ENCODE measurements around the gene PTPRZ1.

The PTPRZ1 gene

GRCh38 chr7:121940918-121941317 lies 68.0 kb downstream of the PTPRZ1 start:
- in situ Hi-C loops (cut with MboI; ENCODE audit: low pct_unique_long_range_greater_than_20kb, low sequenced_read_pairs), result no loop called here
- DNase-seq, result no peak

DNA sequence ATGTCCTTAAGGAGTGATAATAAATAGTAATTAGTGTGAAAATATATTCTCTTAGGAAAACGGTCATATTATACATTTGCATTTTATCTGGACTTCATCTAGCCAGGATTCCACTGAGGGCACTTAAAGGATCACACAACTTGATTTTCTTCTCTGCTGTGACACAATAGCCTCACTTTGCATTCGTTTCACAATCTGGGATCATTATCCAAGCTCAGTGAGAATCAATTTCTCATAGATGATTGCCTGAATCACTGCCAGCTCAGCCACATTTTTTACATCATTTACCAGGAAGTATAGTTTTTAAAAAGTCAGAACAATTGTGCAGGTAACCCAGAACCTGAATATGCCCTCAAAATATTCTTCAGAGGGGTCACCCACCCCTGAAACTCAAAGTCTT lies 68.9 kb downstream of the PTPRZ1 start:
- in situ Hi-C loops (cut with MboI; ENCODE audit: low pct_unique_long_range_greater_than_20kb, low sequenced_read_pairs), result no loop called here
- no peak for DNase-seq

DNA sequence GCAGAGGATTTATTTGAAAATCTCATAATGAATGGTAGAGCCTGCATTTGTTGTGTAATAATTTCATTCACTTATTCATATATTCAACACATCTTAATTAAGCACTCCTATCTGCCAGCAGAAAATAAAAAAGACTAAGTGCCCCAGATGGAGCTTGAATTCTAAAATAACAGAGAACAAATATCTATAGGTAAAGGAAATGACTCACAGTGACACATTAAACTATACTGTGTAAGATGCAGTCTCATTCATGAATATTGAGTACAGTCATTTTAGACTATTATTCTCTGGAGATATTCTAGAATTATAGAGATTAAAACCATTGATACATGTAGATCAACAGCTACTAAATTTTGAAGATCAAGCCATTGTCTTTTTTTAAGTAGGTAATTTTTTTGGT lies 72.1 kb downstream of the PTPRZ1 start:
- DNase-seq, result no peak
- in situ Hi-C loops (cut with MboI; ENCODE audit: low pct_unique_long_range_greater_than_20kb, low sequenced_read_pairs), result no loop called here

GRCh38 chr7:121945480-121946236 lies 72.7 kb downstream of the PTPRZ1 start:
- no peak for DNase-seq
- in situ Hi-C loops (cut with MboI; ENCODE audit: low pct_unique_long_range_greater_than_20kb, low sequenced_read_pairs), result no loop called here

GRCh38 chr7:121953164-121953563 lies 80.2 kb downstream of the PTPRZ1 start:
- no peak for DNase-seq

GRCh38 chr7:121953601-121954000 lies 80.6 kb downstream of the PTPRZ1 start:
- DNase-seq, result no peak
- in situ Hi-C loops (cut with MboI; ENCODE audit: low pct_unique_long_range_greater_than_20kb, low sequenced_read_pairs), result no loop called here

More at GRCh38 chr7:121953164-121953563, 80.2 kb downstream of the PTPRZ1 start:
- in situ Hi-C loops (cut with MboI; ENCODE audit: low pct_unique_long_range_greater_than_20kb, low sequenced_read_pairs), result no loop called here

DNA sequence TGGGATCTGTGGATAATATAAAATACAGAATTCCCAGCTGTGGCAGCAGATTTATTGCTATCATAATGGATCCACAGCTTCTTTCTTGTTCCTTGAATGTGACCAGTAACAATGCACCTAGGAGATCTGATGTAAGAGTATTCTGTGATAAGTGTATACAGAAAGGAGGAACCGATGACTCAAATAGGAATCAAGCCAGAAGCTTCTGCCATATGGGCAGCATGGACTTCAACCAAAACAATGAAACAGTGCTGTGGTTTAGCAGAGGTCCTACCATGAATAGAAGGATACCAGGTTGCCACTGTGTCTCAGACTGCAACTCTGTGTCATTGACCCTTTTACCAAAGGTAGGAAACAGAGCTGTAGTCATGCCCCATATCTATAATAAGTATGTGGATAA lies 81.8 kb downstream of the PTPRZ1 start:
- in situ Hi-C loops (cut with MboI; ENCODE audit: low pct_unique_long_range_greater_than_20kb, low sequenced_read_pairs), result no loop called here
- DNase-seq, result no peak

DNA sequence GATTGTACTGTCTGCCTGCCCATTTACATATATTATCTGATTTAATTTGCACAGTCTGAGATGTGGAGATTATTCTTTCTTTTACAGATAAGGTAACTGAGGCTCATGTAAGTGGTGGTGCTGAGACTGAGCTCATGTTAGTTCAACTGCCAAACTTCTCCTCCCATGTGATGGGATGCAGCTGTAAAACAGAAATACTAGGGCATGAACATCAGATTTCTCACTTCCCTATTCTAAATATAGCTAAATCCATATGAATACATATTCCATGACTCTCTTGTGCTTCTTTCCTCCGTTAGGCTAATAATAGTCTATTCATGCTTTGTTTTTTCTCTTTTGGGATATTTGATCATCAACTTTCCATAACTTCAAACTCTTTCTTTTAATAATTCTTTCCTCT lies 84.7 kb downstream of the PTPRZ1 start:
- in situ Hi-C loops (cut with MboI; ENCODE audit: low pct_unique_long_range_greater_than_20kb, low sequenced_read_pairs), result no loop called here
- no peak for DNase-seq

- no peak for DNase-seq
- in situ Hi-C loops (cut with MboI; ENCODE audit: low pct_unique_long_range_greater_than_20kb, low sequenced_read_pairs), result no loop called here
These were observed 87.7 kb downstream of the PTPRZ1 start for GRCh38 chr7:121960678-121961077.

DNA sequence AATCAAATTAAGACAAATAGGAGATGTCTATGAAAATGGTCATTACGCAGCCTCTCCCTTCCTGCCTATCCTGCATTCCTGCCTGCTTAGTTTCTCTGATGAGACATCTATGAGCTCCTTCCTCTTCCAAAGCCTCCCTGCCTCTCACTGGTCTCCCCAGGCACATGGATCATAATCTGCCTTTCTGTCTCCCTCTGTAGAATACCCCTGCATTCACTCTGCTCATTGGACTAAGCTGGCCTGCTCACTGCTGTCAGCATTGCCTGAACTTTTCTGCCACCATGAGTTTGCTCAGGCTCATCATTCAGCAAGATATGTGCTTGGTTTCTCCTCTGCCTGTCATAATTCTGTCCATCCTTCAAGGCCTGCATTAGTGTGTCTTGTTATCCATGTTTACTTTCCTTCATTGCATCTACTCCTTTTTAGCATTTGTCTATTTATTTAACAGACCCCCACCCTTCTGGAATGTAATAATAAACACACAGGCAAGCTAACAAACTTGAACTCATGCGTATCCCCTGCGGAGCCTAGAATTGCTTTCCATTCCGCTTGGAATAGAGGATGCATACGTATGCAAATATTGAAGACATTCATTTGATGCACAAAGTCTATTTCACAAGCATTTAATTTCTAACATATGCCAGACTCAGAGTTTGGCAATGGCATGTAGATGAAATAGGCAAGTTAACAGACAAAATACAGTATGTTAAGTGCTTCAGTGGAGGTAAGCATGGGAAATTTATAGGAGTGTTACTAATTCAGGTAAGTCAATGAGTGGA lies 88.3 kb downstream of the PTPRZ1 start:
- in situ Hi-C loops (cut with MboI; ENCODE audit: low pct_unique_long_range_greater_than_20kb, low sequenced_read_pairs), result no loop called here
- no peak for DNase-seq

DNA sequence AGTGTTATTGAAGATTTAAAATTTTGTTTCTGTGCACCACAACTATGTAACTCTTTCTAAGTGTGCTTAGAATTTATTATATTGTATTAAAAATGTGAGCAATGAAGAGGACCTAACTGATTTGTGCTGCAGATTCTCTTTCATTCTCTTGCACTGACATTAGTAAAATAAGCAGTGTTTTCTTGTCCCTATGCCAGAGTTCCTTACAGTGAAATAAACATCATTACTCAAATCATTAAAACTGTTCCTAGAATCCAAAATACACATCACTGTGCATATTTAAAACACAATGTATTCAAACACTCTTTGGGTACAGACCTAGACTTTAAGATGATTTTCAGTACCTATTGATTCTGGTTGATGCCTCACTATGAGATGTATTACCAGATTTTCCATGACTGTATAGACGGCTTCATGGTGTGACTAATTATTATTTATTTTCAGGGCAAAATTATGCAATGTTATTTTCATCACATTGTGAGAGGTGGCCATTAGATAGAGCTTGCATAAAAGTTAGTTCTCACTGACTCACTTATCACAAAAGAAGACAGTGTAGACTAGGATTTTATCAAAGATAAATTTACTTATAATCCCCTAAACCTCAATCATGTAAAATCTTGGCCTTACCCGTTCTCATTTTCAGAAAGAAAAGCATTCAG lies 93.4 kb downstream of the PTPRZ1 start:
- in situ Hi-C loops (cut with MboI; ENCODE audit: low pct_unique_long_range_greater_than_20kb, low sequenced_read_pairs), result no loop called here
- no peak for DNase-seq

GRCh38 chr7:121966935-121967332 lies 94.0 kb downstream of the PTPRZ1 start:
- DNase-seq, result no peak
- in situ Hi-C loops (cut with MboI; ENCODE audit: low pct_unique_long_range_greater_than_20kb, low sequenced_read_pairs), result no loop called here

DNA sequence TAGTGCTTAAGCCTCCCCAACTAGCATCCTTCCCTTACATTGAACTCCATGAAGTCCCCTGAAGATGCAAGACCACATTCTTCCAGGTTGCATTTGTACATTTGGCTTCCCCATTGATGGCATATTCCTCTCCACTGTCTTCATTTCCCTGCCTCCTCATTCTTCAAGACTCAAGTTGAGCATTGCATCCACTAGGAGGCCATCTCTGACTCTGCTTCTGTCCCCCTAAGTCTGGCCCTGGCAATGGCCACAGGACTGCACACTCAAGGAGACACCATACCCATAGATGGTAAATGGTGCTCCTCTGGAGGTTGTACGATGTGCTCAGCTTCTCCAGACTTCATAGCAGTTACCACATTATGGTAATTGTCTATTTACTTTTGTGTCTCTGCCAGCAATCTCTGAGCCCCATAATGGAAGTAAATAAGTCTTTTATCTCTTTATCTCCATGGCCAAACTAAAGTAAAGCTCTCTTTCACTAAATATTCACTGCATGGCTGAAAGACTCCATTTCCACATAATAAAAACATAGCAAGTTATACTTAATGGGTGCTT lies 112.6 kb downstream of the PTPRZ1 start:
- in situ Hi-C loops (cut with MboI; ENCODE audit: low pct_unique_long_range_greater_than_20kb, low sequenced_read_pairs), result no loop called here
- DNase-seq, result no peak

DNA sequence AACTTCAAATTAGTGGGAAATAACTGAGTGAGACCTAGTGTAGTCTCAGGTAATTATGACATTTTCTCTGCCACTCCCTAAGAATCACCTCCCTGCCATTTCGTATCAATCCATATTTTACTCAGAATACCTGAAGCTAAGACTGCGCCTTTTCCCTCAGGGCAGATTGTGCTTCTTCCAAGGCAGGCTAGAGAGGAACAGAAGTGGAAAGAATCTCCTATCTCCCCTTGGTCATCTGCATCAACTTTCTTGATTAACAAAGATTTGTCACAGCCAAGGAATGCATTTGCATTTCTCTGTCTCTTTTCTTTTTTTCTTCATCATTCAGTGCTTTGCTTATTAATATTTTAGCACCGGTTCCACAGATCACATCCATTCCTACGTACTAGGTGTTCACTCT lies 119.1 kb downstream of the PTPRZ1 start:
- in situ Hi-C loops (cut with MboI; ENCODE audit: low pct_unique_long_range_greater_than_20kb, low sequenced_read_pairs), result no loop called here

DNA sequence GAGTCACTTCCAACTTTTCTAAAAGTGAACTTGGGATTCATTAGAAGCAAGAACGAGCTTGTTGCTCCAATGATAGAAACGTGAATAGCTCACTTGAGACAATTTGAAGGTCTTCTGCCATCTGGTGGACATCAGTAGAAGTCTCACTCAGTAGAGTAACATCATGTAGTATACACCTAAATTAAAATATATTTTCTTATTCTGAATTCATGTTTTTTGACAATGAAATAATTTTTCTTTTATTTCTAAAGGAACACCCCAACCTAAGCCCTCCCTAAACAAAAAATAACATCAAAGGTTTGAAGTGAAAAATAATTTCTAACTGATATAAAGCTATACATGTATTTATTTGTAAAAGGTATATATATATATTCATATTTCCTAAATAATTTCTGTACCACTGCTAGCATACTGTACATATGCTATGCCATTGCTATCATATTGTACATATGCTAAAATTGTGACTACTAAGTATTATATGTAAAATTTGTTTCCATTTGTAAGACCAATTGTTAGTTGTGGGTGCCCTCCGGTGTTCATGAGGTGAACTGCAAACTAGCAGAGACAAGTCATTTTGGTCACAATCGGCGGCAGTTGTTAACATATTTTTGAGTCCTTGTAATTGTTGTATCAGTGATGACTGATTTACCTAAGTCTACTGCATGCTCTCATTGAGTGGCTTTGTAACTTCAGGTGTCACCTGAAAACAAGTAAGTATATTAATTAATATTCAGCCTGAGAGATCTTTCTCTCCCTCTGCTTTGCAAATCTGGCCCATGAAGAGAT lies 121.9 kb downstream of the PTPRZ1 start:
- DNase-seq, result peak; percentile 55
- in situ Hi-C loops (cut with MboI; ENCODE audit: low pct_unique_long_range_greater_than_20kb, low sequenced_read_pairs), result no loop called here

More for the DNA sequence above, 119.1 kb downstream of the PTPRZ1 start:
- DNase-seq, result no peak

DNA sequence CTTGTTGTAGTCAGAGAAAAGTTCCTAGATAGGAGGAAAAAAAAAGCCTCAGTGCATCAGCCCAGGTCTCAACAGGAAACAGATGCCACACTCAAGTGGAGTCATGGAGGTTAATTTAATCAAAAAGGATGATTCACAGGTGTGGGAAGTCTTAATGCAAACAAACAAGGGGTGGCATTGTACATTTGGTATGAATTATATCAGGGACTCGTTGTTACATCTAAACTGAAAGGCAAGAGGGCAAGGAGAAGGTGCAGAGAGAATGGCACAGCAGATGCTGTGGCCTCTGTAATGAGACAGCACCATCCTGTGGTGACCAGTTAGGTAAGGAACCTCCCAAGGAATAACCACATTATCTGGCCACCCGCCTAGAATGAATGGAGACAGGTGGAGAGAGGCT lies 133.7 kb downstream of the PTPRZ1 start:
- no peak for DNase-seq
- in situ Hi-C loops (cut with MboI; ENCODE audit: low pct_unique_long_range_greater_than_20kb, low sequenced_read_pairs), result no loop called here

DNA sequence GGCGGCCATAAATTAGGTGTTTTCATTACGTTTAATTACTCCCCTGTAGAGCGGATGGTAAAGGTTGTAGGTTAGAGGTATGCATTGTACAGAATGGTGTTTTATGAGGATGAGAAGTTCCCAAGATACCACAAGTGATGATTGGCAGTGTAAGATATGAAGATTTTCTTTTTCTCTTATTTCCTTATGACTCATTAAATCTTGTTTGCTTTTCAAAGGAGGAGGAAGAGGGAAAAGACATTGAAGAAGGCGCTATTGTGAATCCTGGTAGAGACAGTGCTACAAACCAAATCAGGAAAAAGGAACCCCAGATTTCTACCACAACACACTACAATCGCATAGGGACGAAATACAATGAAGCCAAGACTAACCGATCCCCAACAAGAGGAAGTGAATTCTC lies 137.2 kb downstream of the PTPRZ1 start:
- in situ Hi-C loops (cut with MboI; ENCODE audit: low pct_unique_long_range_greater_than_20kb, low sequenced_read_pairs), result no loop called here
- DNase-seq, result no peak

GRCh38 chr7:122013065-122013464 lies 140.1 kb downstream of the PTPRZ1 start:
- in situ Hi-C loops (cut with MboI; ENCODE audit: low pct_unique_long_range_greater_than_20kb, low sequenced_read_pairs), result no loop called here
- no peak for DNase-seq

- DNase-seq, result no peak
- in situ Hi-C loops (cut with MboI; ENCODE audit: low pct_unique_long_range_greater_than_20kb, low sequenced_read_pairs), result no loop called here
These were observed 140.7 kb downstream of the PTPRZ1 start for GRCh38 chr7:122013630-122014029.

Data from KBM-7 (cell line).